Transverse colon (tissue), 3 donors: Measurements from ENCODE around the gene TRMU.

Source experiments
- CTCF ChIP-seq, 5 experiments: fragments of 200-600 bp in 3 of 5; fragments of 450-650 bp in 2 of 5; sonication (generic) in 3 of 5; IDR thresholded peaks; 1 replicate in 2 of 5; 2 replicates in 3 of 5; pipeline ENCODE4 v1.5.1; 2016 to 2017; ENCODE audit warnings: antibody characterized with exemption in 5 of 5, inconsistent platforms in 3 of 5, mild to moderate bottlenecking in 2 of 5, moderate library complexity in 1 of 5
- POLR2A ChIP-seq: fragments of 450-650 bp; IDR thresholded peaks from one replicate; pipeline ENCODE4 v1.6.1; 2016; ENCODE audit warnings: antibody characterized with exemption, mild to moderate bottlenecking, moderate library complexity

- TF ChIP-seq POLR2A (no peak), CTCF (IDR thresholded peaks at IDR 0.05) (no peak)
Measured at GRCh38 chr22:46292732-46293131, 42.8 kb upstream of the TRMU start.
